Left ventricle myocardium inferior (tissue), 1 donor: ENCODE measurements around the gene TADA1. TPM values are rescaled to one million over a fixed set of nuclear protein-coding genes. Genes with fewer than 3 reads are reported as not detected.

Source experiments
- DNase-seq: peaks from one replicate; pipeline ENCODE4 v3.0.0-alpha.2; 2020
- H3K27ac ChIP-seq: fragments of 200-600 bp; replicated peaks from 2 replicates; pipeline ENCODE4 v1.8.0; 2021
- H3K27me3 ChIP-seq: fragments of 200-600 bp; 2 replicates; pipeline ENCODE4 v1.8.0; 2021; ENCODE audit warnings: low read depth
- H3K36me3 ChIP-seq: fragments of 200-600 bp; 2 replicates; pipeline ENCODE4 v1.8.0; 2021
- H3K4me1 ChIP-seq: fragments of 200-600 bp; 2 replicates; pipeline ENCODE4 v1.8.0; 2021
- H3K4me3 ChIP-seq: fragments of 200-600 bp; 2 replicates; pipeline ENCODE4 v1.8.0; 2021; ENCODE audit warnings: mild to moderate bottlenecking, moderate library complexity
- H3K9me3 ChIP-seq: fragments of 200-600 bp; replicated peaks from 2 replicates; pipeline ENCODE4 v1.8.0; 2021
- CTCF ChIP-seq: fragments of 200-600 bp; IDR thresholded peaks from 2 replicates; pipeline ENCODE4 v1.8.0; 2021; ENCODE audit warnings: antibody characterized with exemption, mild to moderate bottlenecking, borderline replicate concordance
- intact Hi-C: fragments of 100-400 bp; cut with micrococcal nuclease; formaldehyde crosslinking; loops from one replicate; pipeline ENCODE4 v1.11.0; 2022
- total RNA-seq: library from RNA; stranded (reverse); fragmentation: NEBNext Ultra II Directional; extraction: Animal tissue kit (Norgen Biotek cat#: 25700); gene quantifications from one replicate; pipeline ENCODE4 v1.2.1, GENCODE V29; 2021
- donor health status: DM: no; HTN: yes; CAD: no; lungs with severe emphysema.

Gene TADA1
- total RNA-seq, 1 donor from 2014 or later: 10.2 TPM

- no peak overlapping the region for H3K4me3 ChIP-seq
- peaks cover 9% of the 10 kb centered on the region for H3K9me3 ChIP-seq
- H3K27me3 ChIP-seq: no peaks in the 10 kb centered on the region
- intact Hi-C loops: no loop called here
- DNase-seq: no peak
- TF ChIP-seq CTCF: no peak
- peaks cover 14% of the 10 kb centered on the region for H3K4me1 ChIP-seq
- H3K27ac ChIP-seq: no peak overlapping the region
- no peaks in the 10 kb centered on the region for H3K36me3 ChIP-seq
Measured at GRCh38 chr1:166814611-166815010, 61.5 kb downstream of the TADA1 start.

- H3K4me1 ChIP-seq: peaks cover 14% of the 10 kb centered on the region
- H3K4me3 ChIP-seq: no peak overlapping the region
- H3K9me3 ChIP-seq: peaks cover 7% of the 10 kb centered on the region
- no peak overlapping the region for H3K27ac ChIP-seq
- peak; percentile 14 for TF ChIP-seq CTCF
- no peak for DNase-seq
- H3K36me3 ChIP-seq: no peaks in the 10 kb centered on the region
- intact Hi-C loops: no loop called here
- H3K27me3 ChIP-seq: no peaks in the 10 kb centered on the region
Measured at GRCh38 chr1:166813508-166814223, 62.4 kb downstream of the TADA1 start.

- no peak for DNase-seq
- Histone ChIP-seq H3K27ac (no peak overlapping the region), H3K27me3 (no peaks in the 10 kb centered on the region), H3K4me1 (peaks cover 14% of the 10 kb centered on the region), H3K4me3 (no peak overlapping the region), H3K36me3 (no peaks in the 10 kb centered on the region), H3K9me3 (peaks cover 7% of the 10 kb centered on the region)
- intact Hi-C loops: no loop called here
- TF ChIP-seq CTCF: no peak
Measured at GRCh38 chr1:166811691-166812090, 64.4 kb downstream of the TADA1 start.

GRCh38 chr1:166808952-166809351 is 67.1 kb downstream of the TADA1 start:
- H3K27me3 ChIP-seq: peaks cover 7% of the 10 kb centered on the region
- no peak overlapping the region for H3K4me3 ChIP-seq
- intact Hi-C loops: no loop called here
- peaks cover 7% of the 10 kb centered on the region for H3K9me3 ChIP-seq
- TF ChIP-seq CTCF: no peak
- DNase-seq: no peak
- no peak overlapping the region for H3K27ac ChIP-seq
- H3K36me3 ChIP-seq: no peaks in the 10 kb centered on the region
- peaks cover 5% of the 10 kb centered on the region for H3K4me1 ChIP-seq

Other genes starting within 250 kb of the TADA1 start
- gene POGK, start 36.8 kb downstream of the TADA1 start, total RNA-seq: 14.1 TPM
- 3.6 TPM for gene ILDR2, start 99.3 kb upstream of the TADA1 start, total RNA-seq
- 1.4 TPM for gene MAEL, start 113.0 kb upstream of the TADA1 start, total RNA-seq
- 0.91 TPM for gene GPA33, start 214.1 kb upstream of the TADA1 start, total RNA-seq
- gene STYXL2, start 217.8 kb upstream of the TADA1 start, total RNA-seq: 177 TPM